Muscle of arm (tissue), 12 donors: ENCODE data around the gene APOH. TPM values are rescaled to one million over a fixed set of nuclear protein-coding genes. Genes with fewer than 3 reads are reported as not detected.

Experiments
- DNase-seq: peaks from one replicate; pipeline ENCODE4 v3.0.0-alpha.2; 2013
- polyA plus RNA-seq, 12 donors: library from polyadenylated mRNA; unstranded; fragments of 120-200 nt; gene quantifications; one replicate each; pipeline ENCODE4 v1.2.1, GENCODE V29; 2013; ENCODE audit not compliant: insufficient read length in 12 of 12

APOH gene
- polyA plus RNA-seq, 12 donors = 0.27 to 19.8 (median 0.60) TPM; not detected in 4

DNA sequence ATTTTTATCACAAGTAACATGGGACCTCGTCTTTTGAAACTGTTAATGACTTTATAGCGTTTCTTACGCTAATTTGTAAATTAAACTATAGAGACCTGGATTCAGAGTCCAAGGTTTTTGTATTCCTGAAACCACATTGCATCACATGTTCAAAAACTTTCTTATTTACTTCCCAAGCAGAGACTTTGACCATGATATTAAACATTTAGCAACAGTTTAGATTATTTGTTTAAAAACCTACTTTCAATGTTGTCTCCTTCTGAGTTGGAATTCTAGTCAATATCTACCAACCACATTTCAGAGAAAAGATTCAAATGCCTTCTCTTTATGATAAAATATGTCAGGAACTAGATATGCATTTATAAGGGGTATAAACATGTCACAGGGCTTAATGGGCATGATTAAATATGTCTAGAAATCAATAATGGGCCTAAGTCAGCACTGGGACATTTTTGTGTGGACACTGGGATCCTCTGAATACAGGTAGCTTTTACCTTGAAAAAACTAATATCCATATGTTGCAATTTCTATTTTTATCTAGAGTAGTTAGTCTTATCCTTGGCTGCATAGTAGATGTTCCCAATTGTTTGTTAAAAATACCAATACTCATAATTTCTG lies 6.3 kb upstream of the APOH start:
- no peak for DNase-seq

DNA sequence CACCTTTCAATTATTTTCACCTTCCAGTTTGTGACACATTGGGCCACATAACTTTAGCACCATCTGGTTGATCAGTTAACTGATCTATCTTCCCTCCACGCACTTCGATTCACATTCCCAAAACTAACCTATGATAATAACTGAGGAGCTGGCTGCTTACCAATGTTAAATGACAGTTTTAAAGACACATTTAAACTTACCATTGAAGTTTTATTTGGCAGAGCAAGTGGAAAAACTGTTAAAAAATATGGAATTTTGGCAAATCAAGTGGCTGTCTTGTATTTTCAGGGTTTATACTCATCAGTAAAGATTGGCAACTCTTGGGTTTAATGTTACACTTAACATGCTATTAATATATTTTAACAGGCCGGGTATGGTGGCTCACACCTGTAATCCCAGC lies 5.4 kb upstream of the APOH start:
- DNase-seq = no peak

DNA sequence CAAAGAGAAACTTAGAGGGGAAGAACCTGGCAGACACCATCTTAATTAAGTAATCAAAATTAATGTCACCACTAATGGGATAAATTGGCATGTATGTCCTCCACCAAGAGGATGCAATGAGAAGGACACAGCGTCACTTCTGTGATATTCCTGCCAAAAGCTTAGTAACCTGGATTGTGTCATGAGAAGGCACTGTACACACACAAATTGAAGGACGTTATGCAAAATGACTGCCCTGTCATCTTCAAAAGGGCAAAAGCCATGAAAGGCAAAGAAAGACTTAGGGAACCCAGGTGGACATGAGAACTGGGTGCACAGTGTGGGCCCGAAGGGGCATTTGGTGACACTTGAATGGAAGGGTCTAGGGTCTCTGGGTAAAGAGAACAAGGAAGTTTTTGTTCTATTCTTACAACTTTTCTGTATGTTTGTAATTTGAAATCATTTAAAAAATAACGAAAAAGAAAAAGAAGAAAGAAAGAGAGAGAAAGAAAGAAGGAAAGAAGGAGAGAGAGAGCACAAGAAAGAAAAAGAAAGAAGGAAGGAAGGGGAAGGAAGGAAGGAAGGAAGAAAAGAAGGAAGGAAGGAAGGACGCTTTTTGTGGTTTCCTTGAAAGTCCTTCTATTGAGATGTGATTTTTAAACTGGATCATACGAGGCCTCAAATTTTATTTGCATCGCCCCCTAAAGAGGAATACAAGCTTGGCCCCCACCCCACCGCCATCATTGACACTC lies 4.0 kb upstream of the APOH start:
- no peak for DNase-seq

DNA sequence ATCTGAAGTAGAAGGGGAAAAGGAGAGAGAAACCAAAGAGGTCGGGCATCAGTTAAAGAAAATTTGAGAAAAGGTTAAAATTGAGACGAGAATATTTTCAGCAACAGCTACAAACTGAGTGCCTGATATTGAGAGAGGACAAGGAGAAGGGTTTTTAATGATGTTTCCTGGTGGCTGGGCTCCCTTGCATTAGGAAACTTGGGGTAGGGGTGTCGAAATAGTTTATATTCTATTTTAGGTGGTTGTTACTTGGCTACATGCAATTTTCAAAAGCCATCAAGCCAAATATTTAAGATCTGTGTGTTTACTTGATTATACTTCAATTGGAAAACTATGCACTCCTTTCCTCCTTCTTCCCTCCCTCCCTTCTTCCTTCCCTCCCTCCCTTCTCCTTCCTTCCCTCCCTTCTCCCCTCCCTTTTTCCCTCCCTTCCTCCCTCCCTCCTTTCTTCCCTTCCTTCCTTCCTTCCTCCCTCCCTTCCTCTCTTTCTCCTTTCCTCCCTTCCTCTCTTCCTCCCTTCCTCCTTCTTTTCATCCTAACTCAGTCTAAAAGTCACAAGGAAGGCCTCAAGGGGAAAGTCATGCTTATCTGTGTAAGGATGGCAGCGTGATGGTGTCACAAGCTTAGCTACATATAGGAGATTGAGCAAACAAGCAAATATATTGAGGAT lies 1.8 kb upstream of the APOH start:
- no peak for DNase-seq

DNA sequence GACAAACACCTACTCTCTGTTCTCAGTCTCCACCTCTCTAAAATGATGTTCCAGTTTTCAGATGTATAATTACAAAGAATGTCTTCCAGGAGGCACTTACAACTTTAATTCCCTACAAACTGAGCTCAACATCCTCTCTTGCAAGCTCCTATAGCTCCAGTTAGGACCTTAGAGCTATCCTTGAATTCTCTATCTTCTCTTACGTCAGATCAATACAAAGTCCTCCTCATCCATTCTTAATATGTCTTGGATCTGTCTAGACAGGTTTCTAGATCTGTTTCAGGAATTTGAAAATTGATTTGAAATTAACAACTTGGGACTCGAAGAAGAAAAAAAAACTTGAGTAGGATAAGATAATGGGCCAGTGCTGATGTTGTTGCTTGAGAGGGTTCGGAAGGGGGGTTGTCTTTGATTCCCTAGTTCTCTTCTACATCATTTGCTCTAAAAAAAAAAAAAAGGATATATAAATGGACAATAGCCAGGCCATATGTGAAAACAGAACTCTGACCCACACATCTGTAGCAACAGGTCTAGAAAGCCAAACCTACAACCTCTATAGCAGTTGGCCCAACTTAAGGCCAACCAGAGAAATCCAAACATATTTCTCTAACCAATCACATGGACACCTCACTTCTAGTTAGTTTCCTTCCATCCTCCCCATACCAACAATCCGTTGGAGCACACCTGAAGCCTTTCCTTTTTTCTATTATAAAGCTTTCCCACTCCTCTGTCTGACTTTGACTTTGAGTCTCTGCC lies 746 bp upstream of the APOH start:
- DNase-seq = no peak

DNA sequence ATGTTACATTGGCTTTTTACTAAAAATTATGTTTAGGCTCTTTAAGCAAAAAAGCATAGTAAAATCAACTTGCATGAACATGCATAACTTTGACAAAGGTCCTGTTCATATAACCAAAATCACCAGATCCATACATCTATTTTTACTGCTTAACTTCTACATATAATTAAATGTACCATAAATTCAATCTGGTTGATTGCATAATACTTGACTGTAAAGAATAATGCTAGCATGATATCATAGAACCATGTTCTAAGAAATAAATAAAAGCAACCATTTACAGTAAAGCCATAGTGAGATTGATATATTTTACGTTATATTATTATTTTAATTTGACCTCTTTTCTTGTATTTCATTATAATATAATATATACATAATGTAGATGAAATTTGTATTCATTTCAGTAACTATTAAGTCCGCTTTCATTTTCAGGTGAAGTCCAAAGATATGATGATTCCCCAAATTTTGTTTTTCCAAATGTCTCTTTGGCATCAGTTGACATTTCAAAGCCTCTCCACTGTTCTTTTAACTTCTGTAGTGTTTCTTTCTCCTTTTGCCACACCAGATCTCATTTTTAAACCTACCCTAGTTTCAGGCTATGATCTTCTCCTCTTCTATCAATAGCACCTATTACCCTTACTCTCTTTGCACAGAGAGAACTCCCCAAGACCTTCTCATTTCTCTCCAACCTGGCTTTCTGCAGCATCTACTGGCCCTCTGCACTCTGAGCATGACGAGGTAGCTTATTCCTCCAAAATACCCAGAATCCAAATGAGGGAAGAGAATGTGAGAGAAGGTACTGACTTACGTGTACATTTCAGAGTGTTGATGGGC lies 1.8 kb downstream of the APOH start:
- no peak for DNase-seq

DNA sequence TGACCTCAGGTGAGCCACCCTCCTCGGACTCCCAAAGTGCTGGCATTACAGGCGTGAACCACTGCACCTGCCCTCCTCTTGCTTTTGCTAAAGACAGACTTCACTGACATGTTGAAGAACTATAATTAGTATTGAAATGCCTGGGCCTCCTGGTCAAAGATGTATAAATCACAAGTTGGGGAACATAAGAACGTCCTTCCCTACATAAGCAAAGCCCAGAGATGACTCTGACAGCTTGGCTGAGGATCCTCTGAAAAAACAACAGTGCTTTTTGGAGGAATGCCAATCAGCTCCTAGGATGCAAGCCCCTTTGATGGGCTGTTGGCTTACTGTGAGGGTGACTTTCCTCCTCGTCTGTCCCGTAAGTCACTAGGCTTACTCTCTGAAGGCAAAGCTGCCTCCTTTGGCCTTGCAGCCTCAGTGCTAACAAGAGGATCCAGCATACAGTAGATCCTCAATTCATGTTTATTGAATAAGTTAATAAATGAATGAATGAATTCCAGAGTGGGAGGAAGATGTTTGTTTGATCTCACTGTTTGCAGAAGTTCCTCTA lies 6.3 kb downstream of the APOH start:
- no peak for DNase-seq

DNA sequence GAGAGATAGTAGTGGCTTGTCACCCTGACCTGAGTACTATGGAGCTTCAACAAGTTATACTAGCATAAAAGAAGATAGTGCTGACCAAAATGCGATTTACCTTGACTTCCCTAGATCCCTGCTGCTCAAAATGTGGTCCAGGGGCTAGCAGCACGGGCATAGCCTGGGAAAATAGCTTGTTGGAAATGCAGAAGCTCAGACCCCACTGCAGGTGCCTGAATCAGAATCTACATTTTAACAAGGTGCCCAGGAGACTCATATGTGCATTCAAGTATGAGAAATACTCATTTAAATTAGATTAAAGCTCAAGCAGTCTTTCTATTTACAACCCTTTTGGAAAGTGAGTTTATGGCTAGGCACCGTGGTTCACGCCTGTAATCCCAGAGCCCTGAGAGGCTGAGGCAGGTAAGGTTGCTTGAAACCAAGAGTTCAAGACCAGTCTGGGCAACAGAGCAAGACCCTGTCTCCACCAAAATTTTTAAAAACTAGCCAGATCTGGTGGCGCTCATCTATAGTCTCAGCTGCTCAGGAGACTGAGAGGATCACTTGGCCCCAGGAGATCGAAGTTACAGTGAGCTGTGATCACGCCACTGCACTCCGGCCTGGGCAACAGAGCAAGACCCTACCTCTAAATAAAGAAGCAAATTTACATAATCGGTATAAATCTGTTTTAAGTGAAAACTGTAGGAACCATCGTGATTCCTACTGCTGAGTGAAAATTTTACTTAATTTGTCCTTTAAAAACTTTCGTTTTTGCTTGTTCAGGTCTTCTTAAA lies 7.3 kb downstream of the APOH start:
- no peak for DNase-seq

DNA sequence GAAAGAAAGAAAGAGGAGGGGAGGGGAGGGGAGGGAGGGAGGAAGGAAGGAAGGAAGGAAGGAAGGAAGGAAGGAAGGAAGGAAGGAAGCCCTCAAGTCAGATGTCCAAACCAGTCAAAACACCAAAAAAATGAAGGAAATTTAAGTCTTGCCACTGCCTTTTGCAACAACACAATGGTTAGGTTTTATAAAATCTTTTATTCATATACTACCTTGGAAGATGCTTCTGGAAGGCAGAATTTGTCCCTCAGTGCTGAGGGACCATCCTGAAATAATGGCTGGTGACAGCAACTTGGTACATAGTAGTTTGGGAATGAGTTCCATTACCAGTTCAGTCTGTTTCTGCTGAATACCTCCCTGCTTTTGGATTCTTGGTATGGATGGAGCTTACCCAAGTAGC lies 7.9 kb downstream of the APOH start:
- no peak for DNase-seq

DNA sequence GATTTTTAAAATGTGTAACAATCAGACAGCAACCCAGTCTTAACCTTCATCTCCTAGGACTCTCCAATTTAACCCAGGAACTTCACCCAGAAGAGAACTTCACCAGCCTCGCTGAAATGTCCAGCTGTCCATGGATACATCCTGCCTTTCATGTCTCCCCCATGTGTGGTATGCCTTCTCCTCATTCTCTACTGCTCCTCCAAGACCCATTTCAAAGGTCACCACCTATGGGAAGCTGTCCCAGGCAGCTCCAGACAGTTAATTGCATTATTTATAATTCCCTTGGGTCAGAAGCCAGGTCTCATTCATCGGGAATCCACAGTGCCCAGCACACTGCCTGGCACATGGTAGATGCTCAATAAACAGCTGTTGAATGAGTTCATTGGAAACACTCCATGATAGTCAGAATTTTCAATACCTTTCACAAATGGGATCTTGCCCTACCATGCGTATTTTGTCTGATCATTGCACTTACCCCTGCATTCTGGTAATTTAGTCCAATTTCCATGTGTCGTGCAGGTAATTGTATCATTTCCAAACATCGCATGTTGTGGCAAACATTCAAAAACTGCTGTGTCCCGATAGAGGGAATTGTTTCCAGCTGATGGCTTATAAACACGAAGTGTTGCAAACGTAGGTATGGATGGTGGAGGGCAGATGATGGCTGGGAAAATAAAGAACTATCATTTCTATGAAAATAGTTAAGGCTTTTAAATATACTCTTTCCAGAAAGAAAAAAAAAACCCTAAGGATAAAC lies 9.0 kb downstream of the APOH start:
- no peak for DNase-seq

DNA sequence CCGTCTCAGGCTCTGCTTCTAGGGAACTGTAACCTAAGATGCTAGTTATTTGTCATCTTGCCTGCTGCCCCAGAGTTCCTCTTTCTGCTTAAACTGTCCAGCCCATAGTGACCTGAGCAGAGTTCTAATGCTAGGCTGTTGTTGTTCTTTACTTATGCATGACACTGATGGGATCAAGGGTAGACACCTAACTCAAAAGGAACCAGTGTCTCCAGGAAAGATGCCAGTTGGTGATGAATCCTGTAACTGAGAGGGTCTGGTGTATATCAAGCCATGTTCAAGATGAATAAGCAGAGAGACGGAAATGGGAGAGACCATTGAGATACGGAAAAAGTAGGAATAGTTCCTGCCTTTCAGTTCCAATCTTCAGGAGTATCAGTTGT lies 13.7 kb downstream of the APOH start:
- DNase-seq = no peak

DNA sequence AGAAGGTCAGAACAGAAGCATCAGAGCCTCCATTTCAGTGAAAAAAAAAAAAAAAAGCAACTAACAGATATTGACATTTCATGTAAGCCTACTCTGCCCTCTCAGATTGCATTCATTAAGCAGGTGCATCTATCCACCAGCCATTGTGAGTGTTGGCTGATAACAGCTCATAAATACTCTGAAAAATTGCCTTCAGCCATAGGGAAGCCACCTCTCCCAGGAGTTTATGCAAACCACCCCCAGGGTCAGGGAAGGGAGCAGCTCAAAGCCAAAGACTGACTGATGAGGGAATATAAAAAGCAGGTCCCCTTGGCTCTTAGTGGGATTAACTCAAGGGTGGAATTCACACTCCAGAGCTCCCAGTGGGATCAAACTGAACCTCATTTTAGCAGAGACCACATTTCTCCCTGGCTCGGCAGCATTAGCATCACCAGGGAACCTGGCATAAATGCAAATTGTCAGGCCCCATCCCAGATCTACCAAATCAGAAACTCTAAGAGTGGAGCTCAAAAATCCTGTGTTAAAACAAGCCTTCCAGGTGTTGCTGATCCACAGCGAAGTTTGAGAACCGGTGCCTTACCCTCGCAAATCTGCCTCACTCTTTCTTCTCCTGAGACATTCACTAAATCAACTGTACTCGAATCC lies 14.2 kb downstream of the APOH start:
- no peak for DNase-seq

DNA sequence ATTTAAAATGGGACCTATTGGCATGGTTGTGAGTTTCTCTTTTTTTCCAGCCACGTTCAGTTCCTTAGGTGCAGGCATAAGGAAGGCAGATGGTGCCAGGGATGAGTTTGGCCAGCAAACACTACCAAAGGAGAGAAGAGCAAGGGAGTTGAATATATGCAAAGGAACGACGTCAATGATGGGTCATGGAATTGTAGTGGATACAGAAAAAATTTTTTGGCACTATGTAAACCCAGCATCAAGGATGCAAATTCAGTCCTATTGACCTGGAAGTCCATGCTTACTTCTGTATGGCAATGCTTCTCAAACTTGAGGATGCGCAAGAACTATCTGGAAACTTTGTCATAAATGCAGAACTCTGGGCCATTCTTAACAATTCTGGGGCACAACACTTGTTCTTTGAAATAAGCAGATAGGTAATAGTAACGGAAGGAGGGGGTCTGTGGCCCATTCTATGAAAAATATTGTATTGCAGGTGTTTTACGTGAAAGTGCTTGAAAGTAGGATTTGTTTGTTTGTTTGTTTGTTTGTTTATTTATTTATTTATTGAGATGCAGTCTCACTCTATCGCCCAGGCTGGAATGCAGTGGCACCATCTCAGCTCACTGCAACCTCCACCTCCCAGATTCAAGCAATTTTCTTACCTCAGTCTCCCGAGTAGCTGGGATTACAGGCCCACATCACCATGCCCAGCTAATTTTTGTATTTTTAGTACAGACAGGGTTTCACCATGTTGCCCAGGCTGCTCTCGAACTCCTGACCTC lies 18.0 kb downstream of the APOH start:
- DNase-seq = no peak

DNA sequence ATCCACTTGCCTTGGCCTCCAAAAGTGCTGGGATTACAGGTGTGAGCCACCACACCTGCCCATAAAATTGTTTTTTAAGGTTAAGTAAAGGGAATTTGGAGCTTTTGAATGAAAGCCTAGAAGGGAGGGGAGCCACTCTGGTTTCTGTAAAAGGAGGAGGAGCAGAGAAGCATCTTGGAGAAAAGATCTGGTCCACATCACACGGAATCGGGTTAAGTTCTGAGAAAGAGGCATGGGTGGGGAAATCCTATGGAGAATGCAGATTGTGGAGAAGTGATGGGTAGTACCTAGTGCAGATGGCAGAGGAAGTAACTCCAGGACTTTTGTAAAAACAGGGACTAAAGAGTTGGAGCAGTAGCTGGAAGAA lies 19.0 kb downstream of the APOH start:
- DNase-seq = no peak

DNA sequence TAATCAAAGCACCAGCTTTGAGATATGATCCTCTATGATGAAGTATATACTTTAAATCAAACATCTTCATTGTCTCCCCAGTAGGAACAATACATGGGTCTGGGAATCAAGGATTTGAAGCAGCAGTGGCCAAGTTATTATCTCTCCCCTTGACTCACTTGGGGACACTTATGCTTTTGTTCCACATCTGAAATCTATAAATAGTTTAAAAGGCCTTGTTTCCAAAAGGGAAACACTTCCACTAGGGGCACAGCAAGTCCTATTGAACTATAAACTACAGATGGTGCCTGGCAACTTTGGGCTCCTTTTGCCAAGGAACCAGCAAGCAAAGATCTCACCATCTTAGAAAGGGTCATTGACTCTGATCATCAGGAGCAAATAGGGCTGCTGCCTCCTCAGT lies 21.3 kb downstream of the APOH start:
- DNase-seq = no peak

DNA sequence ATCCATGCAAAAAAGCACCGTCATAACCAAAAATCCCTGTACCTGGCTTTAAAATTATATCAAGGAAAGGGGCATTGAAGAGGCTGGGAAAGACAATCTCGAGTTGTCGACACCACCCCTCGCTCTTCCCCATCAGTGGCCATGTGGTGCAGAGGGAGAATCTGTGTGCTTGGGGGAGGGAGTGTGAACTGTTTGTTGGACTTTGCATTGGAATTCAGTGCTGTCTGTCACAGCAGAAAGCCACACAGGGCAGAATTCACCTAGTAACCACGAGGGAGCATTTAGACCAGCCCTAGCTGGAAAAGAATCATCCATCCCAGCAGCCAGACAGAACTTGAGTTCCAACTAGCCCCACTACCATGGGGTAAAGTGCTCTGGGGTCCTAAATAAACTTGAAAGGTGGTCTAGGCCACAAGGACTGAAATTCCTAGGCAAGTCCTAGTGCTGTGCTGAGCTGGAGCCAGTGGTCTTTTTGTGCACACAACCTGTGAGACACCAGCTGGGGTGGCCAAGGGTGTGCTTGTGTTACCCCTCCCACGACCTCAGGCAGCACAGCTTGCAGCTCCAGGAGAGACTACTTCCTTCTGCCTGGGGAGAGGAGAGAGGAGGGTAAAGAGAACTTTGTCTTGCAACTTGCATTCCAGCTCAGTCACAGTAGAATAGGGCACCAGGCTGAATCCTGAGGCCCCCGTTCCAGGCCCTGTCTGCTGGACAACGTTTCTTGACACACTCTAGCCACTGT lies 25.8 kb downstream of the APOH start:
- no peak for DNase-seq

DNA sequence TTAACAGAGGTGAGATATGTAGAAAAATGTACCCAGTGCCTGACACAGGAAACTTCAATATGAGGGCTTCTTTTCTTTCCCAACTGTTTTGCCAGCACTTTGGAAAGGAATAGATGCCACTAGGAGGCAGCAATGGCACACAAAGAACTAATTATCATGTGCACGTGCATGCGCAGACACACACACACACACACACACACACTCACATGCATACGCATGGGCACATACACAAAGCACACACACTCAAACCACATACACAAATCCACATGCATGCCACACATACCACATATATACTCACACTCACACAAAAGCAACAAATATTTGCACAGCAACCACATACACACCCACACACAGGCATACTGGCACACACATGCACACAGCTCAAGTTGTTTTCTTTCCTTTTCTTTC lies 28.5 kb downstream of the APOH start:
- peak; percentile 39 for DNase-seq

DNA sequence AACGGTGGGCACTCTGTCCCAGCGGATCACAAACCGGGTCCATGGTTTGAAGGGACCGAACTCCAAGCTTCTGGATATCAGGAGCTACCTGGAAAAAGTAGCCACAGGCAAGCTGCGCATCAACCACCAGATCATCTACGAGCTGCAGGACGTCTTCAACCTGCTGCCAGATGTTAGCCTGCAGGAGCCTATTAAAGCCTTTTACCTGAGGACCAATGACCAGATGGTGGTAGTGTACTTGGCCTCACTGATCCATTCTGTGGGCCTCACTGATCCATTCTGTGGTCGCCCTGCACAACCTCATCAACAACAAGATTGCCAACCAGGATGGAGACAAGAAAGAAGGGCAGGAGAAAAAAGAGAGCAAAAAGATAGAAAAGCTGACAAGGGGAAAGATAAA lies 31.0 kb downstream of the APOH start:
- no peak for DNase-seq
